GM19438 (cell line): ENCODE results near the gene SHROOM1.
"Not testable (repeated sequence)": the region's sequence is repeated elsewhere in the genome, so short reads cannot be mapped to it uniquely, and the experiment has no call there.

Source experiments
- ATAC-seq: cut with Tn5 transposase; IDR thresholded peaks from one replicate; pipeline ENCODE4 v1.9.1; 2021; ENCODE audit warnings: low read depth; ENCODE audit not compliant: unreplicated experiment

The SHROOM1 gene

DNA sequence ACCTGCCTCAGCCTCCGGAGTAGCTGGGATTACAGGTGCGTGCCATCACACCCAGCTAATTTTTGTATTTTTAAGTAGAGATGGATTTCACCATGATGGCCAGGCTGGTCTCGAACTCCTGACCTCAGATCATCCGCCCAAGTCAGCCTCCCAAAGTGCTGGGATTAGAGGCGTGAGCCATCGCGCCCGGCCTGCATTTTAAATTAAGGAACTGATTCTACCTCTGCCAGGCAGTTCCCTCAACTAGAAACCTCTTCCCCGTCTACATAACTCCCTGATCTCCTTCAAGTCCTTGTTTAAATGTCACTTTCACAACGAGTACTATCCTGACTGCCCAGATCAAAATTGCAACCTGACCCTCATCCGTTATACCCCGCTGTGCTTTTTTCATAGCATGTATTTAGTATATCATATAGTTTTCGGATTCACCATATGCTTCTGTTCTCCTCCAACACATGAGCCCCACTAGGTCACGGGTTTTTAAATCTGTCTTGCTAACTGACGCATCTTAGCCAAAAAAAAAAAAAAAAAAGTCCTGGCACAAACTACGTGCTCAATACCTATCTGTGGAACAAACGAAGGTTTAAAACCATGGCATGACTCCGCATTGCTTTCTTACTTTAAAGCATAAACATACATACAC, 18.2 kb downstream of the SHROOM1 start:
- no peak for ATAC-seq

DNA sequence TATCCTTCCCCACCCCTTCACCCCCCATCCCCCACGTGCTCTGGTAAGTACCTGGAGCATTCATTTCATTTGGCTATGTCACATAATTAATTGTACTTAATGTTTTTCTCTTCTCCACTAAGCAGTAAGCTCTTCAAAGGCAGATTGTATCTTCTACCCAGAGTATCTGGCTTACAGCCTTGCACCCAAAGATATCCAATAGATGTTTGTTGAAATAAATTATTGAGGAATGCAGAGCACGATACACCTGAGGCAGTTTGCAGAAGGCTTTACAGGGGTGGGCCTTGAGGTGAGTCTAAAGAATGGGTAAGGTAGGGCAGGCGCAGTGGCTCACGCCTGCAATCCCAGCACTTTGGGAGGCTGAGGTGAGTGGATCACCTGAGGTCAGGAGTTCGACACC, 19.8 kb downstream of the SHROOM1 start:
- ATAC-seq: no peak

DNA sequence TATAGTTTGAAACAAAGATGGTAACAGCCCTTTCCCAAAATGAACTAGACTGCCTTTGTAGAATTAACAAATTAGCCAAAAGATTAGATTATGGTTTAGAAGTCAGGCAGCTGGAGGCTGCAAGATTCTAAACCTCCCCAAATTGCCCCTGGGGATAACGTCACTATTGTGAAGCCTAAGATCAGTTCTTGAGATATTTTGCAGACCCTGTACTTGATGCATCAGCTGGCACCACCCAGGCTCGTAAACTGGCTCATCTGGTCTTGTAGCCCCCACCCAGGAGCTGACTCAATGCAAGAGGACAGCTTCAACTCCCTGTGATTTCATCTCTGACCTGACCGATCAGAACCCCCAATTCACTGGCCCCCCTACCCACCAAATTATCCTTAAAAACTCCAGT, 21.6 kb downstream of the SHROOM1 start:
- ATAC-seq: no peak

DNA sequence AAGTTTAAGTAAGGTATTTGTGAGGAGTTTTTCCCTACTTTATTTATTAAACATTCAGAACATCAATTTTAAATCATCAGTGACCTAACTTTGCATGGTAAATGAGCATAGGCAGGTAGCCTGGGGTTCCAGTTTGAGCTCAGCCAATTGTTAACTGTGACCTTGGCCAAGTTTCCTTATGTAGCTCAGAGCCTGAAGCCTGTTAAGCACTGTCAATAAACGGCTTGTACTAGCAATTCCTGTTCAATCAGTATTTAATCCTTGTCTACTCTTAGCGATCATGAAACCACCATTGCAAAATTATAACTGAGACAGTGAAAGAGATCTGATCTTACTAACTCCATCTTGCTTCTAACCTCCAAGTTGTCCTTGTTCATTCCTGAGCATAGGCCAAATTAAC, 22.0 kb downstream of the SHROOM1 start:
- ATAC-seq: no peak

DNA sequence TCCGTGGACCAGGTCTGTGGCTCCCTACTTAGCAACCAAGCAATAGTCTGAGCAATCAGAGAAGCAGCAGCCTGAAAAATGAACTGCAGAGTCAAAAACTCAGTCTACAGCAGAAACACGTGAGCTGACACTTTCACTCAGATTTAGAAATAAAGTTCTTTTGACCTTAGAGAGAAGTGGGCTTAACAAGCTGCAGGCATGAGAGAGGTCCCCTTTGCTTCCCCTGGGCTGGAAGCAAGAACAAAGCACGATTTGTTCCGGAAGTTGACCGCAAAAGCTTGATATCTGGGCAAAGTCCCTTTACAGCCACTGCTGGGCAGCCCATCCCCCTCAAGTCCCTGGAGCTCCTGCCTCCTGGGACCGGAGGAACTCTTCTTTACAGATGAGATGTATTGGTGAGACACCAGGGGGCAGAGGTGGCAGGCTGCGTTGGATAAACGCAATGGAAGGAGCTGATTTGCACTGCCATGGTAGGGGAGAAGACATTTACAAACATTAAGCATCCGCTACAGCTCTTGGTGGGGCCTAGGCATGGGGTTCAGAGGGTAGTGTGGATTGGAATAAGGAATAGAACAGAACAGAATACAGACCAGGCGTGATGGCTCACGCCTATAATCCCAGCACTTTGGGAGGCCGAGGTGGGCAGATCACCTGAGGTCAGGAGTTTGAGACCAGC, 23.1 kb downstream of the SHROOM1 start:
- no peak for ATAC-seq

DNA sequence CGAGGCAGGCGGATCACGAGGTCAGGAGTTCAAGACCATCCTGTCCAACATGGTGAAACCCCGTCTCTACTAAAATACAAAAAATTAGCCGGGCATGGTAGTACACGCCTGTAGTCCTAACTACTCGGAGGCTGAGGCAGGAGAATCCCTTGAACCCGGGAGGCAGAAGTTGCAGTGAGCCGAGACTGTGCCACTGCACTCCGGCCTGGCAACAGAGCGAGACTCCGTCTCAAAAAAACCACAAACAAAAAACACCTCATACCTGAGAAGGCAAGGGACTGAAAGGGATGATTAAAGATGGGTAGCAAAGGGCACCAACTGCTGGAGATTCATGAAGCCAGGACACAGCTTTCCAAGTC, 23.7 kb downstream of the SHROOM1 start:
- ATAC-seq: not testable (repeated sequence)

DNA sequence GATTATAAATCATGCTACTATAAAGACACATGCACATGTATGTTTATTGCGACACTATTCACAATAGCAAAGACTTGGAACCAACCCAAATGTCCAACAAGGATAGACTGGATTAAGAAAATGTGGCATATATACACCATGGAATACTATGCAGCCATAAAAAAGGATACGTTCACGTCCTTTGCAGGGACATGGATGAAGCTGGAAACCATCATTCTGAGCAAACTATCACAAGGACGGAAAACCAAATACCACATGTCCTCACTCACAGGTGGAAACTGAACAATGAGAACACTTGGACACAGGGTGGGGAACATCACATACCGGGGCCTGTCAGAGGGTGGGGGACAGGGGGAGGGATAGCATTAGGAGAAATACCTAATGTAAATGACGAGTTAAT, 24.6 kb downstream of the SHROOM1 start:
- not testable (repeated sequence) for ATAC-seq

DNA sequence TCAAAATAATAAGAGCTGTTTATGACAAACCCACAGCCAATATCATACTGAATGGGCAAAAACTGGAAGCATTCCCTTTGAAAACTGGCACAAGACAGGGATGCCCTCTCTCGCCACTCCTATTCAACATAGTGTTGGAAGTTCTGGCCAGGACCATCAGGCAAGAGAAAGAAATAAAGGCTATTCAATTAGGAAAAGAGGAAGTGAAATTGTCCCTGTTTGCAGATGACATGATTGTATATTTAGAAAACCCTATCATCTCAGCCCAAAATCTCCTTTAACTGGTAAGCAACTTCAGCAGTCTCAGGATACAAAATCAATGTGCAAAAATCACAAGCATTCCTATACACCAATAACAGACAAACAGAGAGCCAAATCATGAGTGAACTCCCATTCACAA, 26.2 kb downstream of the SHROOM1 start:
- ATAC-seq: not testable (repeated sequence)

DNA sequence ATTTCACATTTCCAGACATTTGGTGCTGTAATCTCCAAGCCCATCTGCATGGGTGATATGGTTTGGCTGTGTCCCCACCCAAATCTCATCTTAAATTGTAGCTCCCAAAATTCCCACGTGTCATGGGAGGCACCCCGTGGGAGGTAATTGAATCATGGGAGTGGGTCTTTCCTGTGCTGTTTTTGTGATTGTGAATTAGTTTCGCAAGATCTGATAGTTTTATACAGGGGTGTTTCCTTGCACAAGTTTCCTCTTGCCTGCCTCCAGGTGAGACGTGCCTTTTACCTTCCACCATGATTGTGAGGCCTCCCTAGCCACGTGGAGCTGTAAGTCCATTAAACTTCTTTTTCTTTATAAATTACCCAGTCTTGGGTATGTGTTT, 27.8 kb downstream of the SHROOM1 start:
- ATAC-seq: not testable (repeated sequence)

DNA sequence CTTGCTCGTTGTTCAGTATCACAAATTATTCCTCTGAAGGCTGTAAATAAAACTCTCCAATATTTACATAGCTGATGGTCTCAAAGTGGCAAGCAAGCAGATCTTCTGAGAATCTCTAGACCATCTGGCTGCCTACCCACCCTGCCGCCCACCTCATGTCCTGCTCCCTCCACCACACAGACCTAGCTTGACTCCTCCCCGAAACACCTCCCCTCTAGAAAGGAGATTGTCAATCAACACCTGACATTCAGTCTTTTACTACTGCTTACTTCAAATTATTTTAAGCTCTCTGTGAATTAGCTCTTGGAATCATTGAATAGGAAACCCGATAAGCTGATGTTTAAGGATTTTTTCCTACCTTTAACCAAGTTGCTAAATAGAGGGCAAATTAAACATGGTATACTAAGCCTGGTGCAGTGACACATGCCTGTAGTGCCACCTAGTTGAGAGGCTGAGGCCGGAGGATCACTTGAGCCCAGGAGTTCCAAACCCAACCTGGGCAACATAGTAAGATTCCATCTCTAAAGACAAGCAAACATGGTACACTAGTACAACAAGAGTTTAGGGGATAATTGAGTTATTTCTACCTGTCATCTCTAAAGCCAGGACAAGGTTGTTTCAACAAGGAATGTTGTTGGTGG, 28.3 kb downstream of the SHROOM1 start:
- ATAC-seq: no peak

DNA sequence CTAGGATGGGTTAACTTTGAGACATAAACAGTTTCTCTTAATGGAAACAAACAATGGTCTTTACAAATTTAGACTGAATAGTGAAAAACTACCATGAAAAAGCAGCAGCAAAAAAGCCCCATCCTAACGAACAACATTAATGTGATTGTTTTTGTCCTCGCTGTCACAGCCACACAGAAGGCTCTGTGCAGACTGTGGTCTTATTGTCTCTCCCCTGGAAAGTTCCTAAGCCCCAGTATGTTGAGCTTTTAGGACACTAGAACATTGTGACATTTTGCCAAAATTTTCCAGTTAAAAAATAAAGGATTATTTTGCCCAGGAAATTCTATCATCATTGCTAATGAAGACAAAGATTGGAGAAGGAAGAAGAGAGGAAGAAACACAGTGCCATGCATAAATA, 29.9 kb downstream of the SHROOM1 start:
- no peak for ATAC-seq

DNA sequence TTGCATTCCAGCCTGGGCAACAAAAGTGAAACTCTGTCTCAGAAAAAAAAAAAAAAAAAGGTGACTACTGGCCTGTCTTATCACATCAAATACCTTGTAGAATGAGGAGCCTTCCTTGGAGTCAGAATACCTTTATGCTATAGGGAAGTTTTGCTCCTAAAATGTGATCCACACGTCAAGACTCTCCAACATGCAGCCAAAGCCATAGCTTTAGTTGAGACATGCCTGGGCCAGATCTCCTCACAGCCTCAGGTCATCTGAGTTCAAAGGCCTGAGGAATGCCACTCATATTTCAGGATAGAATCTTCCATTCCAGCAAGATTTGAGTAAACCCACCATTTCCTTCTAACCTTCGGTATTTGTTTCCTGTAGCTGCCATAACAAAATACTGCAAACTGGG, 31.1 kb downstream of the SHROOM1 start:
- no peak for ATAC-seq

DNA sequence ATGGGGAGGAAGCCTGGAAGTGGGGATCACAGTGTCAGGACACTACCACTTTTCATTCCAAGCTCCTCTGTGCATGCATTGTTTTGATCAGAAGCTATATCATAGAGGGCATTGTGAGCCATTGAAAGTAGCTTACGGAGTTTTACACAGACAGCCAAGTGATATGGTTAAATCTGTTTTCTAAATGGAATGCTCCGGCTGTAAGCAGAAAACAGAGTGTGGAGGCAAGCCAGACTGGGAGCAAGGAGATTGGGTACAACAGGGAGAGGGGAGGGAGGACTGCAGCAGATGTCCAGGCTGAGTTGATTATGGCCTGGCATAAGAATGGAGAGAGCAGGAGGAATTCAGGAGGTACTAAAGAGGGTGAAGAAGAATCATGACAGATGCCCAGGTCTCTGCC, 32.8 kb downstream of the SHROOM1 start:
- no peak for ATAC-seq

DNA sequence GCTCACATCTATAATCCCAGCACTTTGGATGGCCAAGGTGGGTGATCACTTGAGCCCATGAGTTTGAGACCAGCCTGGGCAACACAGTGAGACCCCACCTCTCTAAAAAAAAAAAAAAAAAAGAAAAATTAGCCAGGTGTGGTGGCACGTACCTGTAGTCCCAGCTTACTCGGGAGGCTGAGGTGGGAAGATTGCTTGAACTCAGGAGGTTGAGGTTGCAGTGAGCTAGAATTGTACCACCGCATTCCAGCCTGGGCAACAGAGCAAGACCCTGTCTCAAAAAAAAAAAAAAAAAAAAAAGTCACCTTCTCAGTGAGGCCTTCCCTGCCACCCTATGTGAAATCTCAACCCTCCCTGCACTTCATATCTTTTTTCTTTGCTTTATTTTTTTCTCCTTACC, 39.4 kb downstream of the SHROOM1 start:
- ATAC-seq: no peak

DNA sequence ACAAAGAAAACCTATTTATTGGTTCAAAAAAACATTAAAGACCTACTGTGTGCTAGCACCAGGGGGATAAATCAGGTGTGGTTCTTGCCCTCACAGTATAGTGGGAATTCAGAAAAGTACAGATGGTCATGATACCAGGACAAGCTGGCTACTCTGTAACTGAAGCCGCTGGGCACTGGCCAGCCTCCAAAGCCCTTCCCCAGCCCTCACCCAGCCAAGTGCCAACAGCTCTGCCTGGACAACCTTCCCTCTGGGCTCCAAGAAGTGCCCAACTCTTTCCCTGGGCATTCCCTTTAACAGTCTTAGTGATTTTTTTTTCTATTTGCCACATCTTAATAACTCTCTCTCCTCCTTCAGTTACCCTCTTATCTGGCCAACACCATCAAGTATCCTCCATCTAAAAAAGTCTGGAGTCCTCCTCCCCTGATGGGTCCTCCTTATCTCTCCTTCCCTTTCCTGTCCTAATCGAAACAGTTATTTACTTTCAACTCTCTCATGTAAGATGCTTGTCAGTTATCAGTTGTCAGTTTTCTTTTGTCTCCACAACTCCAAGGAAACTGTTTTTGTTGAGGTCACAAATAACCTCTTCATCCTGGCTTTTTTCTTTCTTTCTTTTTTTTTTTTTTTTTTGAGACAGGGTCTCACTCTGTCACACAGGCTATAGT, 40.1 kb downstream of the SHROOM1 start:
- no peak for ATAC-seq

DNA sequence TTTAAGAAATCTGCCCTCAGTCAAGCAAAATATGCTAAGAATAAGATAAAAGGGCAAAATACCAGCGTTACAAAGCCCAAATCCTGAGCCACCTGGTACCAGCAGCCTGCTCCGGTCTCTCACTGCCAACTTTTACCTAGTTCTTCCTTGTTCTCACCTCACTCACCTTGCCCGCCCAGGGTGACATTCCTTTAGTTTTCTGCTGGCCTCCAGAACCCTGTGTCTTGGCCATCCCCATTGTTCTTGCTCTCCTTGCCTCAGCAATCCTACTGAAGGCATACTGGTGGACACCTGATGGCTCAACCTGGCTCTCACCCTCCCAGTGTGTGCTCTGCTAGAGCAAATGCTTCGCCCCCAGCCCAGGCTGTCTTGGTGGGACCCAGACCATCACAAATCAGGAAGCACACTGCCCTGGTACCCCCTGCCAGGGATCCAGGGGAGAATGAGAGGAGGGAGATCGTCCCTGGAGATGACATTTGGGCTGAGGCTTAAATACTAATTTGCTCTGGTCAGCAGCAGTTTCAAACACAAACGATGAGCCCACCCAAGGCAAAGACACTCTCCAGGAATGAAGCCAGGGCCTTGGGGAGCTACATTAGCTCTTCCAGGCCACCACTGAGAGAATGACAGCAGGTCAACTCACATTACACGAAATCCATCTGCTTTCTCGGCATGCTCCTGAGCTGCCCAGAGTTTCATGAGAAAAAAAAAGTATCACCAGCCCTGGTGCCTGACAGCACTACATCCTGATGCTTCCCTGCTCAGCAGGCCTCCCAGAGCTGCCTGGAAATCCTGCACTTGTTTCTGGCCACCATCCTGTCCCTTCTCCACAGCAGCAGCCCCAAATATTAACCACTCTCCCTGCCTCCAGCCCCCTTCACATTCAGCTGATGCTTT, 41.2 kb downstream of the SHROOM1 start:
- no peak for ATAC-seq

DNA sequence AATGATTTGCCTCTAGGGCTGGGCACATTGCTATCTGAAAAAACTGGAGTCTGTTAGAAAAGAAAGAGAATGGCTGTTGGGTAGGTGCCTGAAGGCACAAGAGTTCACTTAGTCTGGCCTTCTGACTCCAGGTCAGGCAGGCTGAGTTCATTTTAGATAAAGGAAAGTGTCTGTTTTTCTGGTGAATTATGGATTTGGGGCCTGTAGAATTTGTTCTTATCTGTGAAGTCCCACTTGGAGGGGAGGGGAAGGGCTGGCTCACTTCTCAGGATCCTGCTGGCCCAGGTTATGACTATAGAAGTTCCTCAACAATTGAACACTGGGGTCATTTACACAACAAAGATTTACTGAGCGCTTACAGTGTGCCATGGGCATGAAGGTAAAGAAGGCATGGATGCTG, 41.9 kb downstream of the SHROOM1 start:
- ATAC-seq: no peak

DNA sequence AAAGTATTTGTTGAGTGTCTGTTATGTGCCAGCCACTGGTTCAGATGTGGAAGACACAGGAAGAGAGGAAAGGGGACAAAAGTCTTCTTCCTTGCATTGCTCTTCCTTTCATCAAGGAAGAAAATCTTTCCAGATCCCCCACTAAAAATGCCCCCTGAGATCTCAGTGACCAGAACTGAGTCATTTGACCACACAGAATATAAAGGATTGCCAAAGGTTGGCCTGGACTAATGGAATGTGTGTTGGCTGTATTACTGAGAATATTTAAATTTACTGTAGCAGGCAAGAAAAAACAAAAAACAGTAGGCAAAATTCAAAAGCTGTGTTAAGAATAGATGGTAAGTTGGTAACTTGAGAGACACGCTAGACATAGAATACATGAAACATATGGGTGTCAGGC, 43.4 kb downstream of the SHROOM1 start:
- no peak for ATAC-seq

DNA sequence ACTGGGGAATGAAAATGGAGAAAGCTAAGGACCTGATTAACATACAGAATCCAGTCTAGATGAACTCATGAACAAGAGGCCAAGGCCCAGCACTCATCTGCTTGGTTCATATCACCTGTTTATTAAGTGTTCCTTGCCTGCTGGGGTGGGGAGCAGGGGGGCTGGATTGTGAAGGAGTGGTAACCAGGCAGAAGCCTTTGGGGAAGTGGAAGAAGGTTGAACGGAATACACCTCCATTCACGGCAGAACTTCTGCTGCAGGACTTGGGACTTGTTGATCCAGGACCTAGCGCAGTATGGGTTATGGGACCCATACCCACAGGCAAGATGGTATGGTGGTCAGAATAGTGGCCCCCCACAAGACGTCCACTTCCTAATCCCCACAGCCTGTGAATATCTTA, 44.6 kb downstream of the SHROOM1 start:
- ATAC-seq: no peak

DNA sequence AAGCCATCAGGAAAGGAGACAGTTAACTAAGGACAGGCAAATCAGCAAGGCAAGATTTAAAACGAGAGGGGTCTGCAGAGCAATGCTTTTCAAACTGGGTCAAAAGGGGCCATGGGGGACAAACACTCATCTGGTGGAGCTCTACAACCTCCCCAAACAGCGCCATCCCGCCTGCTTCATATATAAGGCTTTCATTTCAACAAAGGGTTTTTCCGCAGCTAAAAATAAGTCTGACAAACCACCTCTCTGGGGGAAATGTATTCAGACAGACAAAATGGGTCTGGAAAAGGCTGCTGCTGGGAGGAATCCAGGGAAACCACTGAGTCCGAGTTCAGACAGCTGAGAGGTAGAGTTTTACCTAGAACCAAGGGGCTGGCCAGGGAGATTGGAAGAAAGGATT, 45.1 kb downstream of the SHROOM1 start:
- no peak for ATAC-seq

DNA sequence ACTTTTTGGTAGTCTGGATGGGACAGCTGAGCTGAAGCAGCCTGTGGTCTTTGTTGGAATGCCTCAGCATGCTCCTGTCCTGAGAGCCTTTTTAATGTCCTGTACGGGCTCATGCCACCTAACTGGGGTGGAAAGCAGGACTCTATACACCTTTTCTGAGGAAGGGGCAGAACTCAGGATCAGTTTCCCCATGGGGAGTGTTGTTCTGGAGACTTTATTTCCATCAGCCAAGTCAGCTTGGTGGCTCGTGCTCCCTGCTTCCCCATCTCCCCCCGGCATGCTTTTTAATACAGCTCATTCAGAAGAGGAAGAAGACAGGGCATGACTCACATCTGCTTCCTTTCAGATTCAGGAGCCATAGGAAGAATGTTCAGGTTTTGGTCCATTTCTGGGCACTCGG, 48.3 kb downstream of the SHROOM1 start:
- no peak for ATAC-seq
